G401 (cell line): ENCODE measurements around the gene EIF2B2. TPM values are rescaled to one million over a fixed set of nuclear protein-coding genes. Genes with fewer than 3 reads are reported as not detected.

ENCODE experiments used
- DNase-seq: peaks from one replicate; pipeline ENCODE4 v3.0.0-alpha.2; 2015; ENCODE audit warnings: low spot score
- in situ Hi-C: cut with HindIII; loops from 2 replicates; pipeline ENCODE4 v1.10.0; 2016; ENCODE audit warnings: low sequenced_read_pairs, mixed read lengths
- total RNA-seq: library from RNA; depleted of rRNA; stranded (reverse); fragments of >200 nt; shearing (Covaris generic); gene quantifications from 2 replicates; pipeline ENCODE4 v1.2.3, GENCODE V29; 2014

The EIF2B2 gene
- total RNA-seq, 1 experiment from 2014 or later = 88.4 TPM

- in situ Hi-C loops = no loop called here
- no peak for DNase-seq
Observed at GRCh38 chr14:74973003-74973653, 29.6 kb upstream of the EIF2B2 start.

DNA sequence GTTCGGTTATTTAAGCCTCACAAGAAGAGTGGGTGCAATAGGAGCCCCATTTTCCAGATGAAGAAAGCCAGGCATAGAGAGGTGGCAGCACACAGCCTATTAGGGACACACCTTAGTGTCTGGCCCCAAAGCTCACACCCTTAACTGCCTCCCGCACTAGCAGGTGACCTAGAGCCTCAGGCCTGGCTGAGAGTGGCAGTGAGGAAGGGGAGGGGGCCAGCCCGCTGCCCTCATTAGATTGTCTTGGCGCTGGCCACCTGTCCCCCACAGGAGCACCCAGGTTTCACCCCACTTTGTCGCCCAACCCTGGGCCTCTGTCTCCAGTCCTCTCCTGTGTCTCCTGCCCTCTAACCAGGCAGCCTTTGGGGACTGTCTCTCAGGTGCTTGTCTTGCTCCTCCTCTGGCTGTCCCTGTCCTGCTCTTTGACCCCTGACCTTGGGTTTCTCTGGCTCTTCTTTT lies 28.8 kb upstream of the EIF2B2 start:
- in situ Hi-C loops = no loop called here

GRCh38 chr14:74974364-74975058 lies 28.2 kb upstream of the EIF2B2 start:
- DNase-seq = no peak
- in situ Hi-C loops = no loop called here

More for the DNA sequence above, 28.8 kb upstream of the EIF2B2 start:
- no peak for DNase-seq

GRCh38 chr14:74975059-74975810 lies 27.5 kb upstream of the EIF2B2 start:
- no peak for DNase-seq
- in situ Hi-C loops = no loop called here

DNA sequence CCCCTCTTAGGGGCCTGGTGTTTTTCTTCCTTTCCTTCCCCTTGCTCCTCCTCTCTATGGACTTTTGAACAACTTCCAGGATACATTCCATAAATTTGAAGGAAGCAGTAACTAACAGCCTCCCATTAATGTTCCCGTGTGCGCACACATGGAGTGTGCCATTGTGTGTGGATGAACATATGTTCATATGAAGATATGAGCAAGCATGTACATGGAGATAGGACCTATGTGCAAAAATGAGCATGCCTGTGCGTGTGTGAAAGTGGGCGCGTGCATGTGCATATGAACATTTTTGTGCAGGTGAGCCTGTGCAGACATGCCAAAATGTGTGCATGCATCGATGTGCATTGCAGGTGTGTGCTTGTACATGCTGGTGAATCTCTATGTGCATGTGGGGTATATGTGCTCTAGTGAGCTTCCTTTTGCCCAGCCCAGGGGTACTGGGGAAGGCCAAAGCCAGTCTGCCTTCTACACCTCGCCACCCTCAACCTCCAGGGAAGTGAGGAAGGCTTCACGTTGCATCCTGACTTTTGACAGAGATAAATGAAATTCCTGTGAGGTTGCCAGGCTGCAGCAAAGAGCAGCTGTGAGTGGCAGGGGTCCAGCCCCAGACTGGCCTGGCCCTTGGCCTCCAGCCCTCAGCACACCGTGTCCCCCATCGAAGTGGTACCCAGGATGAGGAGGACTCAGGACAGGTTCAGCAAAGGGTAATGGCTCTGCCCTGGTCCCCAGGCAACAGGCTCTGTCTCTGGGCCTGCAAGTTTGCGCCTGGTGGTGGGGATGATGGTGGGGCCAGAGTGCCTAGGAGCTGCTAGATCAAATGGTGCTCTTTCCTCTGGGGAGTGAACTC lies 26.2 kb upstream of the EIF2B2 start:
- in situ Hi-C loops = no loop called here
- DNase-seq = no peak

DNA sequence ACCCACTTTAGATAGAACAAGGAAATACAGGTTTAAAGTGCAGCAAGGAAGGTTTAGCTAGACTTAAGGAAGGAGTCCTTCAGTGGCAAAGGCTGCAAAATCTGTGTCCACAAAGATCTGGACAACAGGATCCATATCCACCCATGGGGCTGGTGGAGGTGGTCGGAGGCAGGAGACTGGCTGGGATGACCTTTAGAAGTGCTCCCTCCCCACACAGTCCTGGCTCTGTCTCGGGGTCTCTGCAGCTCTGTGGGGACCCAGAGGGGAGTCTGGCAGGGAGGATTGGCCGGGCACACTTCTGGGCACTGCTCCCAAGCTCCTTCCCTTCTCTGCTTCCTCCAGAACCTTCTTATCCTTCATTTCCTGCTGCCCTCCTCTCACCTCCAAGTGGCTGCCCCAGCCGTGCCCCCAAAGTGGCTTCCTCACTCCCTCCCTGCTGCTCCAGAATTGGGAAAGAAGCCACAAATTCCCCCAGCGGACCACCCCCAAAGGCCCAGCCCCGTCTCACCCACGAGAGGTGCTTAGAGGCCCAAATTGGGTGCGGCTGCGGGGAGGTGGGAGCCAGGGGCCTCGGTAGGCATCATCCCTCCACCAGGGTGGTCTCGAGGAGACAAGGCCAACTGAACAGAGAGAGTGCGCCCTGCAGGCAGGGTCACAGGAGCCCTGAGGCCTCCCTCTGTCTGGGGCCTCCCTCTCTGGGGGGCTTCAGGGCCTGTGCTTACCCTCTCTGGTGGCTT lies 25.4 kb upstream of the EIF2B2 start:
- DNase-seq = no peak
- in situ Hi-C loops = no loop called here

GRCh38 chr14:74977901-74978385 lies 24.8 kb upstream of the EIF2B2 start:
- no peak for DNase-seq
- in situ Hi-C loops = no loop called here

- no peak for DNase-seq
- in situ Hi-C loops = no loop called here
Observed at GRCh38 chr14:74978416-74978947, 24.2 kb upstream of the EIF2B2 start.

- no peak for DNase-seq
- in situ Hi-C loops = no loop called here
Observed at GRCh38 chr14:74979029-74979428, 23.7 kb upstream of the EIF2B2 start.

GRCh38 chr14:74979442-74980397 lies 23.0 kb upstream of the EIF2B2 start:
- in situ Hi-C loops = no loop called here
- no peak for DNase-seq

DNA sequence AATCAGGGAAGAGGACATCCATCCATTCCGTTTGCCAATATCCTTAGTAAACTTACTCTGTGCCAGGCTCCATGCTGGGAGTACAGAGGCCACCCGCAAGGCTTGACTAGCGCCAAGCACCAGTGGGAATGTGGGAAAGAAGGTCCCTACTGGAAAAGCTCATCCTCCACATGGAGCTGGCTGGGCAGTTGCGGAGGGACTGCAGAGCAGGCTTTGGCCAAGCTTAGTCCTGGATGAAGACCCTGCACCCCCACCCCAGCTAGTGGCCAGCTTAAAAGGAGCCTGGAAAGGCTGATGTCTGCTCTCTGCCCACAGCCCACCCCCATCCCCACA lies 22.4 kb upstream of the EIF2B2 start:
- in situ Hi-C loops = no loop called here
- no peak for DNase-seq

DNA sequence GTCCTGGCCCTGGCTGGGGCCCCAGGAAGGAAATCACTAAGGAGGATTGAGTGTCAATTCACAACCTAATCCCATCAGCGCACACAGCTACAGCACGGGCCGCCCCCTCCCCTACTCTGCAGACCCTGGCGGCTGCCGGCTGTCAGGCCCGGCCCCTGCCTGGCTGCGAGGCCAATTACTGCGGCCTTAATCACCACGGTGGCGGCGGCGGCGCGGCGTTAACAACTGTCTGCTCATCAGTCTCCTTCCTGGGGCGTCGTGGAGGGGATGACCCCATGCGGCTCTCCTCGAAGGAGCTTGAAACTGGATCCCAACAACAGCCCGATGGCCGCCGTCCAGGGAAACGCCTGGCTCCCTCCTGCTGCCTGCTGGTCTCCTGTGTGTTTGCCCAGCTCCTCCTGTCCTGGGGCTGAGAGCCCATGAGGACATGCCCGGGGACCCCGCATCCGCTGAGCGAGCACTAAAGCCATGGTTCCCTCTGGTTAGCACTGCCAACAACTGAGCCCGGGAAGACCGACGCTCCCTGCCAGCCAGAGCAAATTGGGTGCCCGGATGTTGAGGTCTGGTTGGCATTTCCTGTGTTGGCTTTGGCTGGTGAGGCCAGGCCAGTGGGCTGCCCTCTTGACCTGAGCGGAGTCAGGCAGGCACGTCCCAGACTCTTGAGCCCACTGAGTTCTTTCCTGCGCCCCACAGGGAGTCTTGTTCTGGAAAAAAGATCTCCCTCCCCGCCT lies 21.8 kb upstream of the EIF2B2 start:
- DNase-seq = no peak
- in situ Hi-C loops = no loop called here

DNA sequence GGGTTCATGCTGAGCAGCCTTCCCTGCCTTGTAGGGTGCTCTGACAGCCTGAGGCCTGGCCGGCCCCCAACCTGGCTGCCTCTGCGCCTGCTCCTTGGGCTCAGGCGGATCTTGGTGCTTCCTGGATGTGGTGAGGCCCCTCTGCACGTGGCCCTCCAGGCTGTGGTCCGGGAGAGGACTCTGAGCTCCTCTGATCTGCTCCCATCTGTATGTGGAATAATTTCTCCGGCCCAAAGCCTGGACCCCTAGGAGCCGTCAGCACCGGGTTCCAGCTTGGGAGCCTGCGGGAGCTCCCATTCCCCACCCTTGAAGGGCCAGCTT lies 21.3 kb upstream of the EIF2B2 start:
- in situ Hi-C loops = no loop called here
- no peak for DNase-seq

- no peak for DNase-seq
- in situ Hi-C loops = no loop called here
Observed at GRCh38 chr14:74981833-74982232, 20.9 kb upstream of the EIF2B2 start.

GRCh38 chr14:74982661-74983060 lies 20.1 kb upstream of the EIF2B2 start:
- DNase-seq = no peak
- in situ Hi-C loops = no loop called here

GRCh38 chr14:74983343-74983742 lies 19.4 kb upstream of the EIF2B2 start:
- no peak for DNase-seq
- in situ Hi-C loops = no loop called here
